ENCODE results near the gene ASPN.

The ASPN gene

DNA sequence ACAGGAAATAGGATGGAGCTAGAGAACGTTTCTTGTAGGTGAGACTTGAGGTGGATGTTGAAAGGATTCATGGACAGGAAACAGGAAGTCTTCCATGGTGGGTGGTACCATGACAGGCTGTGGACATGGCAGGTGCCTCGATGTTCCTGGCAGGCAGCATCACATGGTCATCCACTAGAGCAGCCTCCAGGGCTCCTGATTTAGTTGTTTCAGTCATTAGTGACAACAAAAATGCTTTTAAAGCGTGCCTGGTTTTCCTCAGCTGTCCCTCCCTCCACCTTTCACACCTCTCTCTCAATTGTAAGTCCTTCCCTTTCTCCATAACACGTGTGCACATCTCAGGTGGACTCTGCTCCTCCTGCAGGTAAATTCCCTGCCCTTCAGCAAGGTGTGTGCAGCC, 25.2 kb upstream of the ASPN start:
- no peak overlapping the region for H3K4me2 ChIP-seq (ENCODE audit: low read length)
- TF ChIP-seq CTCF (IDR thresholded peaks at IDR 0.05): no peak
- no peaks in the 10 kb centered on the region for H3K27me3 ChIP-seq (ENCODE audit: control insufficient read depth, insufficient read depth, low read length)
- no peak overlapping the region for H2AFZ ChIP-seq
- no peak overlapping the region for H3K4me3 ChIP-seq (ENCODE audit: low read depth, low read length)
- no peaks in the 10 kb centered on the region for H3K9me3 ChIP-seq (ENCODE audit: control insufficient read depth, low read length)
- H3K79me2 ChIP-seq: no peaks in the 10 kb centered on the region
- H3K4me1 ChIP-seq: no peaks in the 10 kb centered on the region
- no peak overlapping the region for H3K9ac ChIP-seq
- no peaks in the 10 kb centered on the region for H3K36me3 ChIP-seq (ENCODE audit: control insufficient read depth, insufficient read depth, low read length)
- no peak overlapping the region for H3K27ac ChIP-seq

DNA sequence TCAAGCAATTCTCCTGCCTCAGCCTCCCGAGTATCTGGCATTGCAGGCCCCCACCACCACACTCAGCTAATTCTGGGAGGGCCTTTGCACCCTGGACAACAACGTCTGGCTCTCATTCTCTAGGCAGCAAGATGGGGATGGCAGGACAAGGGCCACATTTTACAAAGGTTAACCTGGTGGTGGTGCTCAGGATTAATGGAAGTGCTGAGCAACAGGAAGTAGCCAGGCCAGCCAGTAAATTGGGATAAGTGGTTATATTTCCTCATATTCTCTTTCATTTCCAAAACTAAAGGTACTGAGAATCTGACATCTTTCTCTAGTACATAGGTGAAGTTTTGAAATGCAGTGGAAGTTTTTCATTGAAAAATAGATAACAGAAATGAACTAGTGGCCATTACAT, 24.7 kb upstream of the ASPN start:
- Histone ChIP-seq H3K79me2 (no peaks in the 10 kb centered on the region), H3K27me3 (ENCODE audit: control insufficient read depth, insufficient read depth, low read length) (no peaks in the 10 kb centered on the region), H3K9me3 (ENCODE audit: control insufficient read depth, low read length) (no peaks in the 10 kb centered on the region), H3K9ac (no peak overlapping the region), H3K4me1 (no peaks in the 10 kb centered on the region), H3K36me3 (ENCODE audit: control insufficient read depth, insufficient read depth, low read length) (no peaks in the 10 kb centered on the region), H2AFZ (no peak overlapping the region), H3K27ac (no peak overlapping the region), H3K4me2 (ENCODE audit: low read length) (no peak overlapping the region), H3K4me3 (ENCODE audit: low read depth, low read length) (no peak overlapping the region)
- TF ChIP-seq CTCF (IDR thresholded peaks at IDR 0.05): no peak

DNA sequence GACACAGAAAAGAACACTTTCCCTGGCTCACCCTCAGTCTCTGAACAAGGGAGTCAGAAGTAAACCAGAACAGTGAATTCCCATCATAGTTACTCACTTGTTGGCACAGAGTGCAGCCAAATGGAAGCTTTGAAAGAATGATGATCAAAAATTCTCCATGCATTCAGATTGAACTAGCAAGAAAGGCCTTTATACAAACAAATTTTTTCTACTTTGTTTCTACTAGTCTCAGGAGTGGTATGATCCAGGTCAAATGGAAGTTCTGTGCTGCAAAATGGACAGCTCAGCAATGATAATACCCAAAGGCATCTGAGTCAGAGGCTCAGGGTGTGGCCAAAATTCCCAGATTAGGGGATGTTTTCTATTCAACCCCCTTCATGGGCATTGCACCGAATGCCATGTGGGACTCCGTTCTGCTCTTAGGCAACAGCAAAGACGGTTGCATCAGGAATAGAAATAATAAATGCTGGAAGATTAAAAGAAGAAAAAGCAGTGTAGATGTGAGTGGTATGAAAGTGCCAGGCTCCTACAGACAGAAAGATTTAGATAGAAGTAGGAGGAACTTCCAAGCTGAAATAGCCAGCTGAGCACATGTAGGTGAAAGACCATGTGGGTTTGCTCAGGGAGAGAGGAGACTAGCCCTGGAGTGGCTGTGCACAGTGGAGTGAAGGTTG, 24.0 kb upstream of the ASPN start:
- Histone ChIP-seq H2AFZ (no peak overlapping the region), H3K4me1 (no peaks in the 10 kb centered on the region), H3K9me3 (ENCODE audit: control insufficient read depth, low read length) (no peaks in the 10 kb centered on the region), H3K9ac (no peak overlapping the region), H3K36me3 (ENCODE audit: control insufficient read depth, insufficient read depth, low read length) (no peaks in the 10 kb centered on the region), H3K79me2 (no peaks in the 10 kb centered on the region), H3K27me3 (ENCODE audit: control insufficient read depth, insufficient read depth, low read length) (no peaks in the 10 kb centered on the region), H3K27ac (no peak overlapping the region), H3K4me3 (ENCODE audit: low read depth, low read length) (no peak overlapping the region), H3K4me2 (ENCODE audit: low read length) (no peak overlapping the region)
- TF ChIP-seq CTCF (IDR thresholded peaks at IDR 0.05): no peak

DNA sequence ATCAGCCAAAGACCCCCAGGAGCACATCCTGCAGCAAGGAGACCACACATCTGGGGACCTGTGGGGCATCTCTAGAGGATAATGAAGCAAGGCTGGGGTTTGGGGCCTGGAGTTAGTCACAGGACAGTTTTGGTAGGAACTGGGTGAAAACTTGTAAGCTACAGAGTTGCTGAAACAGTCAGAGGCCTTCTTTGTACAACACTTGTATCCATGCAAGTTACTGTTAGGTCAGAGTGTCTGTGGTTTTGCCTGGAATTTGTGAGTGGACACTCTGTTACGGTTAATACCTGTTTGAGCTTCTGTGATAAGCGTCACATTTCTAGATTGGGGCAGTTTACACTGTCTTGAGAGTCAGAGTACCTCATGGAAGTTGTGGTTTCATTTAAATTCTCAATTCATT, 22.6 kb upstream of the ASPN start:
- Histone ChIP-seq H3K4me2 (ENCODE audit: low read length) (no peak overlapping the region), H2AFZ (no peak overlapping the region), H3K9ac (no peak overlapping the region), H3K4me3 (ENCODE audit: low read depth, low read length) (no peak overlapping the region), H3K9me3 (ENCODE audit: control insufficient read depth, low read length) (no peaks in the 10 kb centered on the region), H3K27ac (no peak overlapping the region), H3K27me3 (ENCODE audit: control insufficient read depth, insufficient read depth, low read length) (no peaks in the 10 kb centered on the region), H3K79me2 (no peaks in the 10 kb centered on the region), H3K36me3 (ENCODE audit: control insufficient read depth, insufficient read depth, low read length) (no peaks in the 10 kb centered on the region), H3K4me1 (no peaks in the 10 kb centered on the region)
- no peak for TF ChIP-seq CTCF (IDR thresholded peaks at IDR 0.05)

GRCh38 chr9:92503156-92503555, 20.9 kb upstream of the ASPN start:
- Histone ChIP-seq H3K9me3 (ENCODE audit: control insufficient read depth, low read length) (no peaks in the 10 kb centered on the region), H2AFZ (no peak overlapping the region), H3K36me3 (ENCODE audit: control insufficient read depth, insufficient read depth, low read length) (no peaks in the 10 kb centered on the region), H3K4me1 (no peaks in the 10 kb centered on the region), H3K4me3 (ENCODE audit: low read depth, low read length) (no peak overlapping the region), H3K27ac (no peak overlapping the region), H3K27me3 (ENCODE audit: control insufficient read depth, insufficient read depth, low read length) (no peaks in the 10 kb centered on the region), H3K4me2 (ENCODE audit: low read length) (no peak overlapping the region), H3K79me2 (no peaks in the 10 kb centered on the region), H3K9ac (no peak overlapping the region)
- TF ChIP-seq CTCF (IDR thresholded peaks at IDR 0.05): no peak
